Activated CD4-positive, alpha-beta T cell treated with anti-CD3 and anti-CD28 coated beads, Interleukin-2, amount 10 ng/mL, durations not matched to agents 24 days and 14 days (primary cell): ENCODE data around the gene CMTM1. TPM values are rescaled to one million over a fixed set of nuclear protein-coding genes. Genes with fewer than 3 reads are reported as not detected.

Experiments
- DNase-seq: peaks from one replicate; pipeline ENCODE4 v3.0.0; 2022
- H3K27ac Mint-ChIP-seq: one replicate; pipeline ENCODE4 v1.8.0; 2022; ENCODE audit warnings: mild to moderate bottlenecking, mixed read lengths
- H3K27me3 Mint-ChIP-seq: one replicate; pipeline ENCODE4 v1.8.0; 2022; ENCODE audit warnings: mixed read lengths
- H3K36me3 Mint-ChIP-seq: one replicate; pipeline ENCODE4 v1.8.0; 2022; ENCODE audit warnings: low read depth, mild to moderate bottlenecking, mixed read lengths
- H3K4me1 Mint-ChIP-seq: one replicate; pipeline ENCODE4 v1.8.0; 2021; ENCODE audit warnings: mixed read lengths
- H3K4me3 Mint-ChIP-seq: one replicate; pipeline ENCODE4 v1.8.0; 2022; ENCODE audit warnings: mild to moderate bottlenecking, moderate library complexity, mixed read lengths
- H3K9me3 Mint-ChIP-seq: one replicate; pipeline ENCODE4 v1.8.0; 2021; ENCODE audit warnings: mixed read lengths
- intact Hi-C: fragments of 100-400 bp; cut with micrococcal nuclease; formaldehyde crosslinking; loops from one replicate; pipeline ENCODE4 v1.15.1; 2023
- total RNA-seq: library from RNA; stranded (reverse); gene quantifications from 2 replicates; pipeline ENCODE4 v1.2.3, GENCODE V29; 2022

The CMTM1 gene
- total RNA-seq, 1 donor from 2014 or later, result 13.6 TPM

DNA sequence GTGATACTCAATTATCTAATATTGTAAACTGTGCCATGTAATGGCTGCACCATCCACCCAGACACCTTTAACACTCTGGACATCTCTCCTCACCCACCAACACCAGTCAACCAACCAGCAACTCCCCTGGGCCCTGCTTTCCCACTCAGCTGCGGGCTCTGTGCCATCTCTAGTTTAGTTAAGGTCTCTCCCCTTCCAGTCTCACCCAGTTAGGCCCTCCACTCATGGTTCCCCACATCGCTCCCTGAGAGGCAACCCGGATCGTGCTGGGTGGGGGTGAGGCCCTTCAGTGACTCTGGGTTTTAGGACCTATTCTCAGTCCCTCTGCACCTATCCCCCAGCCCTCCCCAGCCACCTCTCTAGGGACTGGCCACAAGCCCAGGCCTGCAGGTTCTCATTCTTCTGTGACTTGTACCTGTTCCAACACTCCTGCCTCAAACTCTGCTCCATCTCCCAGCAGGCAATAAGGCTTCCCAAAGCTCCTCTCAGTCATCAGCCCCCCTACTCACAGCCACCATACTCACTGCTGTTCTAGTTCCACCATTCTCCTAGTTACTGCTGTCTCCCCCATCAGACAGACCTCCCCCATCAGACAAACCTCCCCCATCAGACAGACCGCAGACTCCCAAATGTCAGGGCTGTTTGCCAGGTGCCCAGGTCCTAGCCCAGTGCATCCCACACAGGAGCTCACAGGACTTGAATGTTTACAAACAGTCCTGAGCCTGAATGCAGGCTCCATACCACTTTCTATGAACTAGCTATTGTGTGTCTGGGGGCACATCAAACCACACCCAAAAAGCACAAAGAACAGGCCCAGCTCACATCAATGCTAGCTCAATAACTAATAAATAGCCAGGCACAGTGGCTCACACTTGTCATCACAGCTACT is 18.9 kb upstream of the CMTM1 start:
- H3K27me3 Mint-ChIP-seq, result peaks cover under 1% of the 10 kb centered on the region
- intact Hi-C loops, result no loop called here
- no peak overlapping the region for H3K4me3 Mint-ChIP-seq
- DNase-seq, result no peak
- peaks cover 40% of the 10 kb centered on the region for H3K4me1 Mint-ChIP-seq
- peak overlapping the region; percentile 5 for H3K27ac Mint-ChIP-seq
- no peaks in the 10 kb centered on the region for H3K9me3 Mint-ChIP-seq
- peaks cover 9% of the 10 kb centered on the region for H3K36me3 Mint-ChIP-seq

DNA sequence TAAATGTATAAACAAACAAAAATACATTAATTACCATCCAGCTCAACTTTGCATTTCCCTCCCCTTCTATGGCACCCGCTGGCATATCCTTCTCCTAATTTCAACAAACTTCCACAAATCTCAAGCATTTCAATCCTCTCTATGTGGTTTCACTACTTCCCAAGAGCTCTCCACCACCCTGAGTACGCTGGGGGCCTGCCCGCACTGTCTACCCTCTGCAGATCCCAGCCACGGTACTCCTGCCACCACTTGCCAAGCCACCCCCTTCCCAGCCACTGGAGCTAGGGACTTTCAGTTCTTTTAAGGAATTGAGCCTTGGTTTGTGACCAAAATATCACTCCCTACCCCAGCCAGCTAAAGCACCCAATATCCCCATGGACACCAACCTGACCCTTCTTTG is 18.2 kb upstream of the CMTM1 start:
- Mint-ChIP-seq H3K9me3 (no peaks in the 10 kb centered on the region), H3K4me1 (peaks cover 42% of the 10 kb centered on the region), H3K4me3 (peak overlapping the region; percentile 69), H3K36me3 (peaks cover 12% of the 10 kb centered on the region), H3K27ac (peak overlapping the region; percentile 84), H3K27me3 (peaks cover 2% of the 10 kb centered on the region)
- intact Hi-C loops, result no loop called here
- no peak for DNase-seq

DNA sequence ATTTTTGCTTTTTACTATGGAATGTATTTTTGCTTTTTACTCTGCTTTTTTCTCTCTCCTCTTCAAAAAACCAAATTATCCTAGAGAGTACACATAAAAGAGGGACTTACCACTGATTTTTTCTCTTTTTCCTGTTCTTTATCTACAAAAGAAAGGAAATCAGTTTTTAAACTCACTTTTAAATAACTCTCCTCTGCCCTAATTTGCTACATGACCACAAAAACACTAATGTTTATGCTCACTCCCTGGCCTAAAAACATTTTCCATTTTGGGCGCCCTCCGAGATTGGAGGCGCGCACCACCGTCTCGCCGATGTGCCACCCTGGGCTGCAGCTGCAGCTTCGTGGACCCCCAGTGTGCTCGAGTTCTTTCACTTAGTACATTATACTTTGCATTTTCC is 17.4 kb upstream of the CMTM1 start:
- Mint-ChIP-seq H3K27me3 (peaks cover 2% of the 10 kb centered on the region), H3K4me1 (peaks cover 50% of the 10 kb centered on the region), H3K27ac (peak overlapping the region; percentile 84), H3K4me3 (peak overlapping the region; percentile 69), H3K36me3 (peaks cover 20% of the 10 kb centered on the region), H3K9me3 (no peaks in the 10 kb centered on the region)
- DNase-seq, result no peak
- intact Hi-C loops, result loop anchor here (1.0 kb wide), 2 partner anchors 27 to 71 kb away; no protein-coding TSS in a partner anchor

DNA sequence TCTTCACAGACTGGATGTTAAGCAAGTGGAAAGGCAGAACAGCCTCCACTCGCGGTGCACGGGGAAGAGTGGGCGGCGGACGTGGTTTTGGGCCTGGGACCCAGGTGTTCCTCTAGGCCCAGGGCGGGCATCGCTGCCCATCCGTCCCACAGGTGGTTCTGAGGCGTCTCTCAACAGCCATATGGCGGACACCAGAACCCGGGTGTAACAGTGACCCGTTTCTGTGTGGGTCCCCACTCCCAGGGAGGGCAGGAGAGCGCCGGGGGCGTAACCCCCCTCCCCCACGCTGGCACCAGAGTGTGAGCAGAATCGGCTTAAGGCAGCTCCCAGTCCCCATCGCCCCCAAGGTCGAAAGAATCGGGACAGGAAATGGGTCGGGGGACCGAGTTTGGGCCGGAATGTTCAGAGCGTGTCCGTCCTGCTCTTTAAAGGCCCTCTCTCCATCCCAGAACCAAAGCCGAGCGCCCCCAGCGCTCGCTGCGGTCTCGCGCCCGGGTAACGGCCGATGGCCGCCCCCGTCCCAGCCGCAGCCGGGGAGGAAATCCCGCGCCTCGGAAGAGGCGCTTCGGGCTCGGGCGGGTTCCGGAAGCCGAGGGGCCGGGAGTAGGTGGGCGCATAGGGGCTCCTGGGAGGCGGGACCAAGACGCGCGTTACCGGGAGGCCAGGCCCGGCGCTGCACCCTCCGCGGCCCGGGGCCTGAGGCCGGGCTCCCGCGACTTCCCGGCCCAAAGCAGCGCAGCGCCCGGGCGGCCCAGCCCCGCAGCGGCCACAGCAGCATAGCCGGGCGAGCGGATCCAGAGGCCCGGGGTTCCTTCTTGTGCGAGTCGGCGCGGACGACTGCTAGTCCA is 16.7 kb upstream of the CMTM1 start, which contains the start of gene TK2:
Gene TK2, minus strand, starts transcription at position 839 of the 848 bp plus-strand sequence. Its CDS starts 61 bp downstream, at position 778.
- Mint-ChIP-seq H3K36me3 (peaks cover 22% of the 10 kb centered on the region), H3K27me3 (peaks cover 2% of the 10 kb centered on the region), H3K4me3 (peak within 1 kb of the TSS; percentile 91), H3K4me1 (peaks cover 56% of the 10 kb centered on the region), H3K9me3 (no peaks in the 10 kb centered on the region), H3K27ac (peak within 1 kb of the TSS; percentile 90)
- intact Hi-C loops, result loop anchor here (1.0 kb wide), 2 partner anchors 27 to 71 kb away; no protein-coding TSS in a partner anchor
- peak; percentile 88 for DNase-seq

DNA sequence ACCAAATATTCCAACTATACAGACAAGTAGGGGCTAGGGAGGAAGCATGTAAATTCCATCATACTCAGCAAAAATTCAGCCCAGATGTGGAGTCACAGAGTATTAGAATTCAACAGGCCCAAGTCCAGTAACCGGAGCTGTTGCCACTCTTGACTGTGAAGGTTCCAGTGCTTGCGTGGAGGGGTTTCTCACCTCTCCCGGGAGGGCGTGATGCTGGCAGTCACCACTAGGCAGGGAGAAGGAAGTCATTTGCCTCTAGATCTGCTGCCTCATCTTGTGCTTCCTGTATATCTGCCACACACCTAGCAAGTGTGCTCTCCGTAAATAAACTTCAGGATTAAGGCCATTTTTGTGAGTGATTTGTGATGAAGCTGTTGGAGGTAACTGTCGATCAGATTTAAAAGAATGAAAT is 14.9 kb upstream of the CMTM1 start:
- peak; percentile 86 for DNase-seq
- peak overlapping the region; percentile 91 for H3K4me3 Mint-ChIP-seq
- H3K36me3 Mint-ChIP-seq, result peaks cover 39% of the 10 kb centered on the region
- H3K4me1 Mint-ChIP-seq, result peaks cover 71% of the 10 kb centered on the region
- H3K27ac Mint-ChIP-seq, result peak overlapping the region; percentile 95
- peaks cover 2% of the 10 kb centered on the region for H3K27me3 Mint-ChIP-seq
- intact Hi-C loops, result no loop called here
- H3K9me3 Mint-ChIP-seq, result no peaks in the 10 kb centered on the region

DNA sequence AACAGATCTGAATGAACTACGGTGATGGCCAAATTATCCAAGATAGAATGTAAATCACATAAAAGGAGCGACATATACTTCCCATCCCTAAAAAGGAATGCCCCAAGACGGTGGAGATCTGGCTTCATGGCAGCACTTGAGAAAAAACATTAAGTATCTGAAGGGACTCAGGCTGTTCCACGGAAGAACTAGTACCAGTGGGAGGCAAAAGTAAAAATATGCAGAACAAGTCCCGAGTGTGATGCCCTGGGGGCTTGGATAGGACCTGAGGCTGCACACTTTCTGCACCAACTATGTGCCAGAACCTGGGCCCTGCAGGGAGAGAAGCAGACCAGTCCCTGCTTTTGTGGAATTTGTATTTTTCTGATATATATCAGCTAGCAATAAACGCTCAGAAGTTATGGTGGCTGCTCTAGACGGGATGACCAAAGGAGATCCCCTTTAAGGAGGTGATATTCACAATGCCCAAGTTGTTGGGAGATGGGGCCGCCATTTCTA is 14.4 kb upstream of the CMTM1 start:
- DNase-seq, result no peak
- Mint-ChIP-seq H3K27ac (peak overlapping the region; percentile 95), H3K4me3 (peak overlapping the region; percentile 91), H3K9me3 (no peaks in the 10 kb centered on the region), H3K36me3 (peaks cover 40% of the 10 kb centered on the region), H3K4me1 (peaks cover 71% of the 10 kb centered on the region), H3K27me3 (peaks cover 2% of the 10 kb centered on the region)
- intact Hi-C loops, result loop anchor here (1.0 to 2.0 kb wide), 2 partner anchors 37 to 52 kb away; partner anchors contain the start of gene CMTM3

DNA sequence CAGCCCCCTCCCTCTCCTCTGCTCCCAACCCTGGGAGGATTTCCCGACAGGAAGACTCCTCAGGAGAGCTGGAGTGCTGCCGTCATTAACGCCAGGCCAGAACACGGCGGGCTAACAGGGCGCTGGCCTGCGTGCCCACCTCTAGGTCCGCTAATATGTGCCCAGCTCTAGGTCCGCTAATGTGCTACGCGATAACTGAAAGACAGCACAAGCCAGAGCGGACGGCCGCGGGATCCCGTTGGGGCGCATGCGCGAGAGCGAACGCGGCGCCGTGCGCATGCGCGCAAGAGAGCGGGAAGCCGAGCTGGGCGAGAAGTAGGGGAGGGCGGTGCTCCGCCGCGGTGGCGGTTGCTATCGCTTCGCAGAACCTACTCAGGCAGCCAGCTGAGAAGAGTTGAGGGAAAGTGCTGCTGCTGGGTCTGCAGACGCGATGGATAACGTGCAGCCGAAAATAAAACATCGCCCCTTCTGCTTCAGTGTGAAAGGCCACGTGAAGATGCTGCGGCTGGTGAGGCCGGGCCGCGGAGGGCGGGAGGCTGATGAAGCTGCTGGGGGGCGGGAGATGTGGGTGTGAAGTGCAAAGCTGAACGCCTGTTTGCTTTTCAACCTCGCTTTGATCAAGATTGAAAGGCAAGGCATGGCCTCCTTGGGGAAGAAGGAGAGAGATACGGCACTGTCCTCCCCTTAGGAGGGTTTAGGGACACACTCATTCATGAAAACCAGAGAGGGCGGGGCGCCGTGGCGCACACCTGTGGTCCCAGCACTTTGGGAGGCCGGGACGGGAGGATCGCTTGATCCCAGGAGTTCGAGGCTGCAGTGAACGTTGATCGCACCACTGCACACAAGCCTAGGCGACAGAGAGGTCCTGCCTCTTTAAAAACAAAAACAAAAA is 13.7 kb upstream of the CMTM1 start, which contains the start of gene CKLF:
Gene CKLF, plus strand, starts transcription at position 291 of the 892 bp plus-strand sequence. Its CDS starts 140 bp downstream, at position 431.
- Mint-ChIP-seq H3K36me3 (peaks cover 39% of the 10 kb centered on the region), H3K4me3 (peak within 1 kb of the TSS; percentile 91), H3K27ac (peak within 1 kb of the TSS; percentile 95), H3K4me1 (peaks cover 68% of the 10 kb centered on the region), H3K9me3 (no peaks in the 10 kb centered on the region), H3K27me3 (peaks cover 2% of the 10 kb centered on the region)
- DNase-seq, result peak; percentile 98
- intact Hi-C loops, result loop anchor here (1.0 to 2.0 kb wide), 3 partner anchors 11 to 52 kb away; partner anchors contain the start of gene CMTM3

DNA sequence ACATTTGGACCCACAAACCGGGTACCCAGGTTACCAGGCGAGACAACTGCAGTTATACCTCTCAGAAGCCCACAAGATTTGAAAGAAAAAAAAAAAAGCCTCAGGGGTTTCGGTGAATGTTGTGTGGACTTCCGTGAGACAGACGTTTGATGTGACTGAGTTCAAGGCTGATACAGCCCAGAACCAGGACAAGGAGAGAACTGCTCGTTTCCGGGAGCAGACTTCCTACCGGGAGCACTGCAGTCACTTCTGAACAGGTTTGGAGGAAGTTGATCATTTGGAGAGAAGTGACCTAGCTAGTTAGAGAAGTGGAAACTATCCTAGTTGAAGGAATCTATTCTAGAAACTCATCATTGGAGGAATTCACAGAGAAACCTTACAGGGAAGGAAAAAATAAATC is 13.0 kb upstream of the CMTM1 start:
- intact Hi-C loops, result loop anchor here (1.0 to 2.0 kb wide), 2 partner anchors 10 to 36 kb away; no protein-coding TSS in a partner anchor
- H3K36me3 Mint-ChIP-seq, result peaks cover 43% of the 10 kb centered on the region
- H3K4me3 Mint-ChIP-seq, result peak overlapping the region; percentile 91
- H3K4me1 Mint-ChIP-seq, result peaks cover 67% of the 10 kb centered on the region
- H3K27ac Mint-ChIP-seq, result peak overlapping the region; percentile 95
- DNase-seq, result peak; percentile 72
- peaks cover 2% of the 10 kb centered on the region for H3K27me3 Mint-ChIP-seq
- no peaks in the 10 kb centered on the region for H3K9me3 Mint-ChIP-seq

DNA sequence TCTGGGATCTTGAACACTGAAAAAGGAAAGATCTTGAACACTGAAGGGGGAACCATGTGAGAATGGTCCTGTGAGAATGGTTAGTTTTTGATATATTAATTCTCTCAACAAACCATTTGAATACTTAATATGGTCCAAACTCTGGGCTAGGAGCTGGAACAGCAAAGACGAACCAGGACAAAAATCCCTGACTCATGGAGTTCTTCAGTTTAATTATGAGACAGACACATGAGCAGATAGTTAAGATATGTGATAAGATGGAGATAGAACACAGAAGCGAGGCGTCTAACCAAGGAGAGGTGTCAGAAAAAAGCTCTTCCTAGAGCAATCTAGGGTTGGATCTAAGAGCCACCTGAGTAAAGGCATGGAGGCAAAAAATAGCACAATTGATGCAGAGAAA is 12.2 kb upstream of the CMTM1 start:
- Mint-ChIP-seq H3K36me3 (peaks cover 48% of the 10 kb centered on the region), H3K27me3 (peaks cover 2% of the 10 kb centered on the region), H3K9me3 (no peaks in the 10 kb centered on the region), H3K4me1 (peaks cover 65% of the 10 kb centered on the region), H3K4me3 (peak overlapping the region; percentile 91), H3K27ac (peak overlapping the region; percentile 95)
- intact Hi-C loops, result no loop called here
- no peak for DNase-seq

DNA sequence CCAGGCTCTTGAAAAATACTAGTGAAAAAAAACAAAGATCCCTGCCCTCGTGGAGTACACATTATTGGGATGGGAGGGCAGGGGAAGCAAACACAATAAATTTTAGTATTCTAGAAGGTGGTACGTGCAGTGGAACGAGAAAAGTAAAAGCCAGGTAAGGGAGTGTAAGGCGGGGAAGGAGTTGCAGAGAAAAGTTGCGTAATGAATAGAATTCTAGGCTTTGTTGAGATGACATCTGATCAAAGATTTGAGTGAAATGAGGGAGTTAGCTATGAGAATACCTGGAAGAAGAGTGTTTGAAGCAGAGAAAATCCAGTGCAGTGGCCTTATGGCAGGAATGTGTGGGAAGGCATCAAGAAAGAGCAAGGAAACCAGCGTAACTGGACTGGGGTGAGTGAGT is 11.7 kb upstream of the CMTM1 start:
- H3K4me1 Mint-ChIP-seq, result peaks cover 66% of the 10 kb centered on the region
- H3K27ac Mint-ChIP-seq, result peak overlapping the region; percentile 2
- H3K4me3 Mint-ChIP-seq, result peak overlapping the region; percentile 91
- H3K9me3 Mint-ChIP-seq, result no peaks in the 10 kb centered on the region
- DNase-seq, result no peak
- peaks cover 2% of the 10 kb centered on the region for H3K27me3 Mint-ChIP-seq
- intact Hi-C loops, result no loop called here
- peaks cover 53% of the 10 kb centered on the region for H3K36me3 Mint-ChIP-seq

DNA sequence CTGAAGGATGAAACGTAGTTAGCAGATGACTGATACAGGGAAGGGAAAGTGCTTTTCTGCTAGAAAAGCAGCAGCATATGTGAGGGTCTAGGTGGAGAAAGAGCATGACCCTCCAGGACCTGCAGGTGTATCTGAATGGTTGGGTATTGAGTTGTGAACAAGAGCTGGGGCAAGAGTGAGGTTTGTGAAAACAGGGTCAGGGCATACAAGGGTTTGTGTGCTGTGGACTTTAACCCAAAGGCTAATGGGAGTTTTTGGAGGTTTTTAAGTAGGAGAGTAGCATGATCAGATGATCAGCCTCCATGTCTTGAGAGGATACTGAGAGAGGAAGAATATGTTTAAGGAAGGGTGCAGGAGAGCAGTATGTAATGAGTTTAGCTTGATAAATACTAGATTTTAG is 6.1 kb upstream of the CMTM1 start:
- H3K9me3 Mint-ChIP-seq, result no peaks in the 10 kb centered on the region
- H3K27ac Mint-ChIP-seq, result peak overlapping the region; percentile 65
- H3K4me3 Mint-ChIP-seq, result peak overlapping the region; percentile 30
- intact Hi-C loops, result no loop called here
- no peak for DNase-seq
- peaks cover 67% of the 10 kb centered on the region for H3K36me3 Mint-ChIP-seq
- no peaks in the 10 kb centered on the region for H3K27me3 Mint-ChIP-seq
- peaks cover 66% of the 10 kb centered on the region for H3K4me1 Mint-ChIP-seq

DNA sequence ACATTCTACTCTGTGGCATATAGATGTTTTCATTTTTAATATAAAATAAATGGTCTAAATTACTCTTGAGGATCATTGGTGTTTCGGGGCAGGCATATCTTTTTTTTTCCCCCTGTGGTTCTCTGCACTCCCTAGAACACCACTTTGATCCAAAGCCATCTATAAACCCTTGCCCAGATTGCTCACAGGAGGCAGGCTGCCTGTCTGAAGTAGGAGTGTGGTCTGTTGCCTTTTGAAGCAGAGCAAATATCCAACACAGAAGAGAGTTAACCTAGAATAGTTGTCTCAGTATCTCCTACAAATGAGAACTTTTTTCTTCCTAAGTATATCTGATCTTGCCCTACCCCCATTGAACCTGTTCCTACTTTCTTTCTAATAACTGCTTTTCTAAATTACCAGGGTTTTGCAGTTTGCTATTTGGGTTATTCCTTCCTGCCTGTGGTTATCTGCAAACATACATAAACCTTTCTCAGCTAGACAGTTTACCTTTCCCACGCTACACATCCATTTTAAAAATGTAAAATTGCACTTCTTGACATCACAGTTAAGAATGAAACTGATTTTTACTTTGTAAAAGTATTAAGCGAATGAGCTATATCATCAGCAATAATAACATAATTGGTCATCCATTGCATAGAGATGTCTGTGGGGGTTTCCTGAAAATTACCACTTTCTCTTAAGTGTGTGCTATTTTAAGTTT is 4.7 kb upstream of the CMTM1 start:
- intact Hi-C loops, result no loop called here
- DNase-seq, result no peak
- Mint-ChIP-seq H3K27ac (peak overlapping the region; percentile 57), H3K36me3 (peaks cover 67% of the 10 kb centered on the region), H3K4me1 (peaks cover 55% of the 10 kb centered on the region), H3K27me3 (no peaks in the 10 kb centered on the region), H3K9me3 (no peaks in the 10 kb centered on the region), H3K4me3 (peak overlapping the region; percentile 49)
